Left cardiac atrium (tissue), 4 donors: ENCODE measurements around the gene DDN. TPM values are rescaled to one million over a fixed set of nuclear protein-coding genes. Genes with fewer than 3 reads are reported as not detected.

ENCODE experiments used
- ATAC-seq, 2 donors: fragments of 200-7000 bp; cut with Tn5 transposase; one replicate each; pipeline ENCODE4 v1.9.1; 2020; ENCODE audit warnings: mild to moderate bottlenecking in 2 of 2, moderate library complexity in 2 of 2
- DNase-seq: peaks from one replicate; pipeline ENCODE4 v3.0.0-alpha.2; 2020
- intact Hi-C, 2 donors: fragments of 100-400 bp; cut with DNase I; formaldehyde crosslinking; loops; one replicate each; pipeline versions ENCODE4 v1.14.1 to v1.15.1; 2022 to 2023
- total RNA-seq, 2 donors: library from RNA; stranded (reverse); fragmentation: NEBNext Ultra II Directional; extraction: Animal tissue kit (Norgen Biotek cat#: 25700); gene quantifications; one replicate each; pipeline ENCODE4 v1.2.1, GENCODE V29; 2021
- donor health status: DM: no; HTN: yes; CAD: no.
- donor health status: DM: no; HTN: yes; CAD: no; lungs with severe emphysema.
- donor health status: DM: yes; HTN: yes; CAD: no.
- donor health status: Dilated cardiomyopathy.

DDN gene
- total RNA-seq, 2 donors from 2014 or later, result 0.29 to 0.84 TPM

DNA sequence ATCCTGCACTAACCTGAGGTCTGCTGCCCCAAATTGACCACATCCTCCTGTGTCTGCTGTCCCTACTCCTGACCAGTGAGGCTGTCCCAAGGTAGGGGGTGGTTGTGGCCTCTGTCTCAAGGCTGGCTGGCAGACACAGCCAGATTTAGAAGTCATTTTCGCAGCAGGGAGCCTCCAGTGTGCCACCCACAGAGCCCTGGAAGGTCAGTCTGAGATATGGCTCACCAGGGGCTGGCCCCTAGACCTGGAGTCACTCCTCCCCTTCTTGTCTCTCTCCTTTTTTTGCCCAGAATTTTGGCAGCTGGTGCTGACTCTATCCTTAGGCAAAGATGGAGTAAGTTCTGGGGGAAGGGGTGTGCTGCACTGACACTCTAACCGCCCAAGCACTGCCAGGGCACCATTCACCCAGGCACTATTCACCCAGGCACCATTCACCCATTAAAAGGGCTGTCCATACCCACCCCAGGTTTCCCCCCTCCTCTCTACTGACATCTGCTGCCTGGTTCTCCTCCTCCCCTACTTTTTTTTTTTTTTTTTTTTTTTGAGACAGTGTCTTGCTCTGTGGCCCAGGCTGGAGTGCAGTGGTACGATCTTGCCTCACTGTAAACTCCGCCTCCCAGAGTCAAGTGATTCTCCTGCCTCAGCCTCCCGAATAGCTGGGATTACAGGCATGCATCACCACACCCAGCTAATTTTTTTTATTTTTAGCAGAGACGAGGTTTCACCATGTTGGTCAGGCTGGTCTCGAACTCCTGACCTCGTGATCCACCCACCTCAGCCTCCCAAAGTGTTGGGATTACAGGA, 7.7 kb downstream of the DDN start:
- DNase-seq (no peak), ATAC-seq (no peak)
- intact Hi-C loops, result loop anchor here in 1 of 2 donors (10.0 kb wide), 1 partner anchor 137 kb away; the partner anchor contains the start of gene DDX23

- DNase-seq, result no peak
- no peak for ATAC-seq
- intact Hi-C loops, result loop anchor here in 1 of 2 donors (10.0 kb wide), 1 partner anchor 136 kb away; the partner anchor contains the start of gene DDX23
Observed at GRCh38 chr12:48990552-48990951, 8.6 kb downstream of the DDN start.

DNA sequence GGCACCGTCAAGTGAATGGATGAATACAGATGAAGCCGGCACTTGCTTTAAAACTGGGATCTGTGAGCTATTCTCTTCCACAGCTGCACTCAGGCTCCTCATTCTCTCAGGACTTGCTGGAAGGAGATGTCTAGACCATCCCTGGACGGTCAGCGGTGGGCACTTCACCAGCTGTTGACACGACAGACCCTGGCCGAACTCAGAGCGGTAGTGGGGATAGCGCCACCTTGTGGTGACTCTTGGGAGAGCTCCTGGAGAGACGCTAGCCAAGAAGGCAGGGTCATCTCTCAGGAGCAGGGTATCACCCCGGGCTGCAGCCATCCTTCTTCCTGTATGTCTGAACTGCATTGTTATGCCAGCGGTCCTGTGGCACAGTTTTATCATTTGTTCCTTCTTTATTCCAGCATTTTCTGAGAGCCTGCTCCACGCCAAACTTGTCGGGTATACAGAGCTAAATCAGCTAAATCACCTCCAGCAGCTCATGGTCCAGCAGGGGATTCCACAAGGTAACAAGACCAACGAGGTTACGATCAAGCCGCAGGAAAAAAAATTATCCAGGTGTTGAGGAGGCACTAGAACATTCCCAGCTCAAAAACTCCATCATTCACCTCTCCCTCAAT, 11.0 kb downstream of the DDN start:
- ATAC-seq, result peak; percentile 35 to 68
- peak; percentile 60 for DNase-seq
- intact Hi-C loops, result no loop called here

GRCh38 chr12:48986720-48987291, 12.4 kb downstream of the DDN start:
- DNase-seq, result no peak
- intact Hi-C loops, result no loop called here
- no peak for ATAC-seq

DNA sequence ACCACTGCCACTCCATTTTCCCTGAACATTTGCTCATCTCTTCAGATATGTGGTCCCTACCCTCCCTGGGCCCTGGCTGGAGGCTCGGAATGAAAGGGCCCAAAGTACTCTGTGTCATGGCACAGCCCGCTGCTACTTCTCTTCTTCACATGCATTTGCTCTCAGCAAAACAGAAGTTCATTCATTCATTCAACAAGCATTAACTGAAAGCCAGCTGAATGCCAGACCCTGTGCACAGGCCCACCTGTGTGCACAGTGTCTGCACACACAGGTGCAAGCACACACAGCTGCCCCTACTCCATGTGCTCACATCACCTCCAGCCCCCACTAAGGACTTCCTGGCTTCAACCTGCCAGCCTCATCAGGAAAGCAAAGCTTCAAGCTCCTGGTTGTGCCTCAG, 13.3 kb downstream of the DDN start:
- ATAC-seq, result no peak
- no peak for DNase-seq
- intact Hi-C loops, result no loop called here

DNA sequence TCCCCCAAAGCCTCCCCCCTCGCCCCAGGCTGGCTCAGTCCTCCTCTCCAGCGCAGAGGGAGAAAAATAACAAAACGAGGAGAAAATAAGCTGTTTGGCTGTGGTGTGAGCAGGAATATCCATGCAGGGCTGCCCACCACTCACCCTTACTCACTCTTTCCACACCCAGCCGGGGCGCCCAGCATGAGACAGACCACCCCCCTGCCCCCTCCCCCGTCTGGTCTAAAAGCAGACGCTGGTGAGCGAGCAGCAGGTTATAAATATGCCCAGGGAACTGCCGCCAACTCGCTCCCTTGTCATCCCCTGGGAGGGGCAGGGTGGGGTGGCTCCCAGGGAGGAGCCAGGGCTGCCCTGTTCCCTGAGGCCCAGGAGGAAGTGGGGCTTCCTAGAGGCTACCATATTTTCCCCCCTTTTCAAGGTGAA, 13.7 kb downstream of the DDN start:
- ATAC-seq (peak; percentile 68 to 85), DNase-seq (peak; percentile 46)
- intact Hi-C loops, result no loop called here

- intact Hi-C loops, result no loop called here
- DNase-seq (no peak), ATAC-seq (no peak)
Observed at GRCh38 chr12:48982397-48983080, 16.6 kb downstream of the DDN start.

GRCh38 chr12:48981757-48982157, 17.4 kb downstream of the DDN start:
- intact Hi-C loops, result no loop called here
- DNase-seq (no peak), ATAC-seq (no peak)

DNA sequence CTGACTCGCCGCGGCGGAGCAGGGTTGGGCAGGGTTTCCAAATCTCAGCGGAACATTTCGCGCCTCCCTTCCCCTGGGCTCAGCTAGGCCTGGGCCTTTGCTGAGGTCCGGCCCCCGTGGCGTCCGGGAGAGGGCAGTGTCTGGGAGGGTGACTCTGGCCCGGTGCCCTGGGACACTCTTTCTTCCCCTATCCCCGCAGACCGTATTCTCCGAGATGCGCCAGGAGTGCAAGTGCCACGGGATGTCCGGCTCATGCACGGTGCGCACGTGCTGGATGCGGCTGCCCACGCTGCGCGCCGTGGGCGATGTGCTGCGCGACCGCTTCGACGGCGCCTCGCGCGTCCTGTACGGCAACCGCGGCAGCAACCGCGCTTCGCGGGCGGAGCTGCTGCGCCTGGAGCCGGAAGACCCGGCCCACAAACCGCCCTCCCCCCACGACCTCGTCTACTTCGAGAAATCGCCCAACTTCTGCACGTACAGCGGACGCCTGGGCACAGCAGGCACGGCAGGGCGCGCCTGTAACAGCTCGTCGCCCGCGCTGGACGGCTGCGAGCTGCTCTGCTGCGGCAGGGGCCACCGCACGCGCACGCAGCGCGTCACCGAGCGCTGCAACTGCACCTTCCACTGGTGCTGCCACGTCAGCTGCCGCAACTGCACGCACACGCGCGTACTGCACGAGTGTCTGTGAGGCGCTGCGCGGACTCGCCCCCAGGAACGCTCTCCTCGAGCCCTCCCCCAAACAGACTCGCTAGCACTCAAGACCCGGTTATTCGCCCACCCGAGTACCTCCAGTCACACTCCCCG, 18.0 kb downstream of the DDN start:
- intact Hi-C loops, result no loop called here
- ATAC-seq, result peak in 1 of 2 donors; percentile 29
- DNase-seq, result peak; percentile 35

DNA sequence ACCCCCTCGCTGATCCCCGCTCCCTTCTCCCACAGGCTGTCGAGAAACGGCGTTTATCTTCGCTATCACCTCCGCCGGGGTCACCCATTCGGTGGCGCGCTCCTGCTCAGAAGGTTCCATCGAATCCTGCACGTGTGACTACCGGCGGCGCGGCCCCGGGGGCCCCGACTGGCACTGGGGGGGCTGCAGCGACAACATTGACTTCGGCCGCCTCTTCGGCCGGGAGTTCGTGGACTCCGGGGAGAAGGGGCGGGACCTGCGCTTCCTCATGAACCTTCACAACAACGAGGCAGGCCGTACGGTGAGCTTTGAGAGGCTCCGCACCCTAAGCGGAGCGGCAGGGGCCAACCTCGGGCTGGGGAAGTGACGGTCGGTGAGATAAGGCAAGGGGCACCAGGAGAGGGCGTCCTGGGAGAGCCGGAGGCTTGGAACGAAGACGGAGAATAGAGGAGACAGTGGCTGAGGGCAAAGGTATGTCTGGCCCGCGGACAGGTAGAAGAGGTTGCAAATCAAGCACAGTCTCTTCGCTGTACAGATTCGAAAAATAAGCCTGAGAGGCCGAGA, 18.7 kb downstream of the DDN start:
- DNase-seq, result no peak
- intact Hi-C loops, result no loop called here
- ATAC-seq, result peak in 1 of 2 donors; percentile 9

DNA sequence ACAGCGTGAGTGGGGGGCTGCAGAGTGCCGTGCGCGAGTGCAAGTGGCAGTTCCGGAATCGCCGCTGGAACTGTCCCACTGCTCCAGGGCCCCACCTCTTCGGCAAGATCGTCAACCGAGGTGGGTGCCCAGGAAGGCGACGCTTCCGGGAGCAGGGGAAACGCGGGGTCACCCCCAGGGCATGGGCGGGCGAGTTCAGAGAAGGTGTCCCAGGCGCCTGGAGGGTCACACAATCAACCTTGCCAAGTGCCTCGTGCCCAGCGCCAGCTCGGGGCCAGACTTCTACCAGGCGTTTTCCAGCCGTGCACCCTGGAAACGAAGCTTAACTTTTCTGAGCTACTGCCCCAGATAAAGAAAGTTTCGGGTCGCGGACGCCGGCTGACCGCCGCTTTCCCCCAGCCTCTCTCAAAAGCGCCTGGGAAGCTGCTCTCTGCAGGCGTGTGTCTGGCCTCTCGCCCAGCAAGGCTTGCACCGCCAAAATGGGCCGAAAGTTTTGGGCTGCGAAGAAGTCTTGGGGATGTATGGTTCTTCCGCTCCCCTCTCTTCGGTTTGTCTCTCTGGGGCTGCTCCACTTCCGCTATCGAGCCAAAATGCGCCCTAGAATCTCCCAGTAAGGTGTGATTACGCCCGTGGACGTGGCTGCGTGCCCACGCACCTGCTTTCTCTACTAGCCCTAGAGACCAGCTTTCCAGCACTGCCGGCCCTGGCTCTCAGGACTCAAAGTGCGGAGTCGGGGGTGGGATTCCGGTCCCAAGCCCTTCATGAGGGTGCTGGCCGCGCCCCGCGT, 19.4 kb downstream of the DDN start:
- intact Hi-C loops, result no loop called here
- no peak for DNase-seq
- ATAC-seq, result peak; percentile 2 to 39

DNA sequence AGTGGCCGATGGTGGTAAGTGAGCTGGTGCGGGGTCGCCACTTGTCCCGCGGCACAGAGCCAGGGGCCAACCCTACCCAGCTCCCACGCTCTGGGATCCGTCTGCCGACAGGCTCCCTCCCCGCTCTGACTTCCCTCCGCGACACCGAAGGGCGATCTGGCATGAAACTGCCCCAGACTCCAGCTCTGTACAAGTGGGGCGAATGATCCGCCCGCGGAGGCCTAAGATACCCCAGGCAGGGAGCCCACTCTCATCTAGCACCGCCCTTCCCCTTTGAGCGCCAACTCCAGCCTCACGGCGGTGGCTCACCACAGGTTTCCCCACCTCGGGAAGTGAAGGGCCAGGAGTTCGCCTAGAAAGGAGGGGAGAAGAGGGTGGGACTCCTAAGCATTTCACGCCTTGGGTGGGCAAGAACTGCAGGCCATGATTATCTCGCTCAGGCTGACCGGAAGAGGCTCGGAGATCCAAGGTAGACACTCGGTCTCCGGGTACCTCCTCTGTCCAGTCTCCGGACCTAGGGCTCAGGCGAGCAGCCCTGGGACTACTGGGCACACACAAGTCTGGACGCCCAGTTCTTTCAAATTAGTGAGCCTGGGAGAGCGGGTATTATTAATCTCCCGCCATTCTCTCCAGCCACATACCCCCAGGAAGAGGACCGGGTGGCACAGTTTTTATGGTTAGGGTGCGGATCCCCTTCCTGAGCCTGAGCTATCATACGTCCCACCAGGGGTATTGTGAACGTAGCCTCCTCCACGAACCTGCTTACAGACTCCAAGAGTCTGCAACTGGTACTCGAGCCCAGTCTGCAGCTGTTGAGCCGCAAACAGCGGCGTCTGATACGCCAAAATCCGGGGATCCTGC, 20.2 kb downstream of the DDN start:
- no peak for DNase-seq
- ATAC-seq, result peak in 1 of 2 donors; percentile 1
- intact Hi-C loops, result no loop called here

- peak; percentile 4 to 27 for ATAC-seq
- intact Hi-C loops, result no loop called here
- DNase-seq, result no peak
Observed at GRCh38 chr12:48978291-48978740, 20.9 kb downstream of the DDN start, which contains the start of gene WNT1. Gene WNT1 (plus strand): TSS chr12:48978322. CDS start chr12:48978651, 329 bp downstream.

DNA sequence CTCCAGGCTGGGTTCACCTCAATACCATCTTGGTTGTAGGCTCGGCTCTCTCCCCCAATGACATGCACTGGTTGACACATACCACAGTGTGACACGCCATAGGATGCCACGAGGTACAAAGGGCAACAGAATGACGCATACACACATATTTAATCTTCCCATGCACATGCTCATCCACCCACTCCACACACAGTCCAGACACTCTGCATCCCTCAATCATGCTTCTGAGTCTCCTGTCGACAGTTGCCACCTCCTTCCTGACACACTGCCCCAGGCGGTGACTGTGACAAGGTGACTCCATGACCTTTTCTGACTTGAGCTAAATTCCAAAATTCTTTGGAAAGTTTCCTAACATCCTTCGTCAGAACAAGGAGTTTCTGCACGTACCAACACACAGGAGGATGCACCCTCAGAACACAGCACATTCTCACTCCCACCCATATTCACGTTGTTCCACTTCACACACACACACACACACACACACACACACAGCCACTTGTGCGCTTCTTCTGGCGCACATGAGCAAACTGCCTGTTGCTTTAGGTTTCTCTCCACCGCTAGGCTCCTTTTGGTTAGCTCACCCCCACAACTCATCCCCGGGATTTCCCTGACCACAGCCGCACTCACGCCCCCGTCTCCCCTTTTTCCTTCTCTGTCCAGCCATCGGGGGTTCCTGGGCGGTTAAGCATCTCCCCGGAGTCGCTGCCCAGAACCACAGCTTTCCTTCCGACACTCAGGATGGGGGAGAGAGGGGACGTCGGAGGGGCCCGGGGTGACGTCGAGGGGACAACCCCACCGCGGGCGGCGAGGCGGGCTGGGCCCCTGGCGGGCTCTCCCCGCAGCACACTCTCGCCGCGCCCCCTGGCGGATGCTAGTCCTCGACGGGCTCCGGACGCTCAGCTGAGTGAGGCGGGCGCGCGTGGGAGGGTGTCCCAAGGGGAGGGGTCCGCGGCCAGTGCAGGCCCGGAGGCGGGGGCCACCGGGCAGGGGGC, 21.6 kb downstream of the DDN start:
- ATAC-seq (peak; percentile 45 to 47), DNase-seq (peak; percentile 81)
- intact Hi-C loops, result no loop called here

- DNase-seq (peak; percentile 79), ATAC-seq (peak; percentile 44 to 66)
Observed at GRCh38 chr12:48973941-48974673, 25.1 kb downstream of the DDN start.

More at GRCh38 chr12:48973941-48974673, 25.1 kb downstream of the DDN start:
- intact Hi-C loops, result no loop called here
